ENCODE results near the gene CCDC92B.
"Not testable (repeated sequence)": the region's sequence is repeated elsewhere in the genome, so short reads cannot be mapped to it uniquely, and the experiment has no call there.

CCDC92B gene

GRCh38 chr17:2749058-2749783, at the start of gene CCDC92B:
Gene CCDC92B (minus strand): TSS chr17:2749652. CDS start chr17:2735145, 14,507 bp downstream.
- no peak for DNase-seq

GRCh38 chr17:2798678-2799077, 49.2 kb upstream of the CCDC92B start:
- DNase-seq: no peak

- no peak for DNase-seq
Measured at GRCh38 chr17:2798188-2798587, 48.7 kb upstream of the CCDC92B start.

- no peak for DNase-seq
Measured at GRCh38 chr17:2797637-2798036, 48.2 kb upstream of the CCDC92B start.

- no peak for DNase-seq
Measured at GRCh38 chr17:2797226-2797625, 47.8 kb upstream of the CCDC92B start.

GRCh38 chr17:2796164-2797125, 47.0 kb upstream of the CCDC92B start, which contains the start of gene RAP1GAP2:
Gene RAP1GAP2 (plus strand): TSS chr17:2796438. CDS start chr17:2796528, 90 bp downstream.
- peak; percentile 25 to 35 for DNase-seq

GRCh38 chr17:2795441-2796163, 46.1 kb upstream of the CCDC92B start:
- no peak for DNase-seq

GRCh38 chr17:2794111-2794803, 44.8 kb upstream of the CCDC92B start:
- DNase-seq: no peak

GRCh38 chr17:2792366-2793169, 43.1 kb upstream of the CCDC92B start:
- peak; percentile 39 to 56 for DNase-seq

- no peak for DNase-seq
Measured at GRCh38 chr17:2789700-2790099, 40.2 kb upstream of the CCDC92B start.

GRCh38 chr17:2786176-2786881, 36.9 kb upstream of the CCDC92B start:
- DNase-seq: peak; percentile 95 to 97

GRCh38 chr17:2785376-2785775, 35.9 kb upstream of the CCDC92B start:
- not testable (repeated sequence) for DNase-seq

- no peak for DNase-seq
Measured at GRCh38 chr17:2784864-2785263, 35.4 kb upstream of the CCDC92B start.

GRCh38 chr17:2783310-2784030, 34.0 kb upstream of the CCDC92B start:
- no peak for DNase-seq

- DNase-seq: no peak
Measured at GRCh38 chr17:2782055-2782454, 32.6 kb upstream of the CCDC92B start.

GRCh38 chr17:2781598-2781997, 32.1 kb upstream of the CCDC92B start:
- DNase-seq: not testable (repeated sequence)

- DNase-seq: no peak
Measured at GRCh38 chr17:2780931-2781454, 31.5 kb upstream of the CCDC92B start.

- no peak for DNase-seq
Measured at GRCh38 chr17:2780256-2780655, 30.8 kb upstream of the CCDC92B start.

- DNase-seq: no peak
Measured at GRCh38 chr17:2779545-2779944, 30.1 kb upstream of the CCDC92B start.

- DNase-seq: no peak
Measured at GRCh38 chr17:2778489-2778888, 29.0 kb upstream of the CCDC92B start.
